WTC11 (cell line): ENCODE measurements around the gene TXNDC15. TPM values are rescaled to one million over a fixed set of nuclear protein-coding genes. Genes with fewer than 3 reads are reported as not detected.

Experiments
- ATAC-seq: fragments of 200-7000 bp; cut with Tn5 transposase; 2 replicates; pipeline ENCODE4 v1.10.0; 2021; ENCODE audit warnings: mild to moderate bottlenecking, moderate library complexity
- CTCF ChIA-PET: fragments of 300-600 bp; sonication (Branson Sonifier 250); formaldehyde crosslinking; loops from one replicate; lab custom pipeline; 2021; ENCODE audit warnings: antibody characterized with exemption; lab: Charles Lee
- POLR2A ChIA-PET: fragments of 350-600 bp; sonication (Branson Sonifier 250); formaldehyde crosslinking; loops from one replicate; lab custom pipeline; 2021; ENCODE audit warnings: antibody characterized with exemption; lab: Charles Lee
- DNase-seq: peaks from one replicate; pipeline ENCODE4 v3.0.0; 2021; ENCODE audit warnings: low spot score
- H3K27ac Mint-ChIP-seq: 2 replicates; pipeline ENCODE4 v1.8.0; 2021; ENCODE audit warnings: mixed read lengths
- H3K27me3 Mint-ChIP-seq: 2 replicates; pipeline ENCODE4 v1.8.0; 2021; ENCODE audit warnings: low read depth, mild to moderate bottlenecking, moderate library complexity, mixed read lengths
- H3K36me3 Mint-ChIP-seq: 2 replicates; pipeline ENCODE4 v1.8.0; 2021; ENCODE audit warnings: mixed read lengths
- H3K4me1 Mint-ChIP-seq: 2 replicates; pipeline ENCODE4 v1.8.0; 2022; ENCODE audit warnings: mixed read lengths
- H3K4me3 Mint-ChIP-seq: 2 replicates; pipeline ENCODE4 v1.8.0; 2021; ENCODE audit warnings: mild to moderate bottlenecking, moderate library complexity, mixed read lengths
- H3K9me3 Mint-ChIP-seq: 2 replicates; pipeline ENCODE4 v1.8.0; 2021; ENCODE audit warnings: mixed read lengths
- AFF4 ChIP-seq: sonication (generic); formaldehyde crosslinking; IDR thresholded peaks from 2 replicates; pipeline ENCODE4 v1.8.1; 2023; ENCODE audit warnings: mild to moderate bottlenecking, missing genetic modification reagents, borderline replicate concordance
- AR ChIP-seq: fragments of 250-450 bp; sonication (Bioruptor Pico); IDR thresholded peaks from 2 replicates; pipeline ENCODE4 v1.9.0; 2021; ENCODE audit warnings: mild to moderate bottlenecking
- E2F1 ChIP-seq: sonication (generic); formaldehyde crosslinking; IDR thresholded peaks from 2 replicates; pipeline ENCODE4 v1.8.0; 2022; ENCODE audit warnings: mild to moderate bottlenecking, missing genetic modification reagents
- E2F5 ChIP-seq: sonication (generic); formaldehyde crosslinking; IDR thresholded peaks from 2 replicates; pipeline ENCODE4 v1.8.1; 2022; ENCODE audit warnings: mild to moderate bottlenecking, moderate library complexity, missing genetic modification reagents
- ERG ChIP-seq: fragments of 250-450 bp; sonication (Bioruptor Pico); IDR thresholded peaks from 2 replicates; pipeline ENCODE4 v1.8.0; 2021; ENCODE audit warnings: mild to moderate bottlenecking
- FOXJ3 ChIP-seq: sonication (generic); formaldehyde crosslinking; IDR thresholded peaks from 2 replicates; pipeline ENCODE4 v1.9.0; 2021; ENCODE audit warnings: missing genetic modification reagents, mild to moderate bottlenecking, borderline replicate concordance
- FOXK1 ChIP-seq: sonication (generic); formaldehyde crosslinking; IDR thresholded peaks from 2 replicates; pipeline ENCODE4 v1.8.0; 2022; ENCODE audit warnings: mild to moderate bottlenecking, moderate library complexity, missing genetic modification reagents
- HMGXB4 ChIP-seq: sonication (generic); formaldehyde crosslinking; IDR thresholded peaks from 2 replicates; pipeline ENCODE4 v1.8.1; 2023; ENCODE audit warnings: mild to moderate bottlenecking, moderate library complexity, missing genetic modification reagents
- JAZF1 ChIP-seq: fragments of 250-450 bp; sonication (Bioruptor Pico); IDR thresholded peaks from 2 replicates; pipeline ENCODE4 v1.9.0; 2021; ENCODE audit warnings: moderate library complexity, mild to moderate bottlenecking, inconsistent platforms
- MLX ChIP-seq: sonication (generic); formaldehyde crosslinking; IDR thresholded peaks from 2 replicates; pipeline ENCODE4 v1.8.1; 2023; ENCODE audit warnings: mild to moderate bottlenecking, missing genetic modification reagents, moderate library complexity
- NFE2L1 ChIP-seq: sonication (generic); formaldehyde crosslinking; IDR thresholded peaks from 2 replicates; pipeline ENCODE4 v1.8.1; 2023; ENCODE audit warnings: missing genetic modification reagents
- NFYB ChIP-seq: sonication (generic); formaldehyde crosslinking; conservative IDR thresholded peaks from 2 replicates; pipeline ENCODE4 v1.8.0; 2022; ENCODE audit warnings: low read depth, missing genetic modification reagents
- NR1H2 ChIP-seq: sonication (generic); formaldehyde crosslinking; IDR thresholded peaks from 2 replicates; pipeline ENCODE4 v1.9.0; 2021; ENCODE audit warnings: mild to moderate bottlenecking, moderate library complexity, missing genetic modification reagents
- NR3C1 ChIP-seq: sonication (generic); formaldehyde crosslinking; conservative IDR thresholded peaks from 2 replicates; pipeline ENCODE4 v1.8.1; 2023; ENCODE audit warnings: low read depth, mild to moderate bottlenecking, missing genetic modification reagents
- SOX15 ChIP-seq: fragments of 250-450 bp; sonication (Bioruptor Pico); IDR thresholded peaks from 2 replicates; pipeline ENCODE4 v1.9.0; 2021; ENCODE audit warnings: mild to moderate bottlenecking
- TEAD1 ChIP-seq: sonication (generic); formaldehyde crosslinking; IDR thresholded peaks from 2 replicates; pipeline ENCODE4 v1.8.0; 2022; ENCODE audit warnings: mild to moderate bottlenecking, missing genetic modification reagents
- TP53 ChIP-seq: sonication (generic); formaldehyde crosslinking; IDR thresholded peaks from 2 replicates; pipeline ENCODE4 v1.8.1; 2023; ENCODE audit warnings: mild to moderate bottlenecking, missing genetic modification reagents
- ZBTB21 ChIP-seq: sonication (generic); formaldehyde crosslinking; IDR thresholded peaks from 2 replicates; pipeline ENCODE4 v1.8.1; 2023; ENCODE audit warnings: mild to moderate bottlenecking, missing genetic modification reagents, borderline replicate concordance
- ZNF317 ChIP-seq: sonication (generic); formaldehyde crosslinking; IDR thresholded peaks from 2 replicates; pipeline ENCODE4 v1.8.1; 2023; ENCODE audit warnings: low read depth, mild to moderate bottlenecking, moderate library complexity, missing genetic modification reagents, borderline replicate concordance
- ZSCAN18 ChIP-seq: fragments of 250-450 bp; sonication (Bioruptor Pico); IDR thresholded peaks from 2 replicates; pipeline ENCODE4 v2.1.2; 2022; ENCODE audit warnings: mild to moderate bottlenecking, moderate library complexity
- total RNA-seq: library from RNA; stranded (reverse); gene quantifications from 3 replicates; pipeline ENCODE4 v1.2.3, GENCODE V29; 2021

TXNDC15 gene
- total RNA-seq, 1 experiment from 2014 or later, result 26.1 TPM

- no peak for TF ChIP-seq HMGXB4
Observed at GRCh38 chr5:134937526-134937925, 63.4 kb downstream of the TXNDC15 start (continued).

- H3K27me3 Mint-ChIP-seq, result no peaks in the 10 kb centered on the region
- H3K27ac Mint-ChIP-seq, result no peak overlapping the region
- POLR2A ChIA-PET, result no interaction called here
- no peaks in the 10 kb centered on the region for H3K9me3 Mint-ChIP-seq
- ATAC-seq, result no peak
- TF ChIP-seq ZNF317 (CRISPR knock-in tag) (no peak), ZSCAN18 (CRISPR knock-in tag) (no peak), FOXJ3 (CRISPR knock-in tag) (no peak), TP53 (CRISPR knock-in tag) (no peak), NFE2L1 (CRISPR knock-in tag) (no peak), NR1H2 (CRISPR knock-in tag) (no peak), NR3C1 (no peak), FOXK1 (CRISPR knock-in tag) (no peak), SOX15 (CRISPR knock-in tag) (no peak), E2F5 (no peak), JAZF1 (CRISPR knock-in tag) (no peak), AFF4 (CRISPR knock-in tag) (no peak), TEAD1 (CRISPR knock-in tag) (no peak), ZBTB21 (CRISPR knock-in tag) (no peak)
- DNase-seq, result no peak
- H3K4me1 Mint-ChIP-seq, result no peaks in the 10 kb centered on the region
- H3K4me3 Mint-ChIP-seq, result no peak overlapping the region
- H3K36me3 Mint-ChIP-seq, result 0 out of 2 replicates have a peak, but pooled peaks cover 2% of the 10 kb centered on the region
- CTCF ChIA-PET, result interaction anchor here (1.1 to 1.3 kb wide), 2 partner anchors 21 kb away, joined by 3 read pairs; no protein-coding TSS in a partner anchor
Observed at GRCh38 chr5:134938030-134938429, 63.9 kb downstream of the TXNDC15 start.

GRCh38 chr5:134939500-134939899, 65.3 kb downstream of the TXNDC15 start:
- Mint-ChIP-seq H3K27me3 (no peaks in the 10 kb centered on the region), H3K4me3 (no peak overlapping the region), H3K27ac (no peak overlapping the region), H3K36me3 (0 out of 2 replicates have a peak, but pooled peaks cover 2% of the 10 kb centered on the region), H3K9me3 (no peaks in the 10 kb centered on the region), H3K4me1 (no peaks in the 10 kb centered on the region)
- ChIA-PET POLR2A (no interaction called here), CTCF (interaction anchor here (0.7 kb wide), 1 partner anchor 23 kb away, joined by 3 read pairs; no protein-coding TSS in a partner anchor)
- DNase-seq (no peak), ATAC-seq (no peak)
- TF ChIP-seq AR (CRISPR knock-in tag) (no peak), ERG (no peak), TP53 (CRISPR knock-in tag) (no peak), MLX (CRISPR knock-in tag) (no peak), E2F1 (CRISPR knock-in tag) (no peak), NFYB (no peak)
